HCT116 (cell line): ENCODE data around the gene AKAP8. TPM values are rescaled to one million over a fixed set of nuclear protein-coding genes. Genes with fewer than 3 reads are reported as not detected.

Experiments
- ATAC-seq: fragments of 200-7000 bp; cut with Tn5 transposase; 2 replicates; pipeline ENCODE4 v1.9.1; 2020; ENCODE audit warnings: mild to moderate bottlenecking, moderate library complexity
- BruUV-seq: library from RNA; stranded (reverse); fragments of 400-500 nt; replicated peaks from 2 replicates; lab custom pipeline; 2021; lab: Mats Ljungman, UMichigan
- CTCF ChIA-PET: fragments of 300-600 bp; sonication (Branson Sonifier 250); formaldehyde crosslinking; loops from one replicate; lab custom pipeline; 2021; ENCODE audit warnings: antibody characterized with exemption; lab: Charles Lee
- POLR2A ChIA-PET: fragments of 300-600, 350-600 bp; sonication (Branson Sonifier 250); formaldehyde crosslinking; loops from one replicate; lab custom pipeline; 2021; ENCODE audit warnings: antibody characterized with exemption; lab: Charles Lee
- RAD21 ChIA-PET, 2 experiments: fragments of 300-600 bp; sonication (Branson Sonifier 250); formaldehyde crosslinking; loops; one replicate each; lab custom pipeline; 2023; ENCODE audit warnings: low total read pairs in 2 of 2; ENCODE audit not compliant: uncharacterized antibody in 2 of 2, unreplicated experiment in 2 of 2, low non-redundant PET in 1 of 2; lab: Charles Lee
- DNase-seq: peaks from one replicate; pipeline ENCODE4 v3.0.0-alpha.2; 2010; ENCODE audit warnings: low read depth, low spot score
- H2AFZ ChIP-seq: fragments of 200-600 bp; shearing (Covaris generic), sonication (generic); 2 replicates; pipeline ENCODE4 v1.6.1; 2017; ENCODE audit warnings: low read depth, mixed run types, mixed read lengths, antibody characterized with exemption, low read length; ENCODE audit not compliant: poor library complexity, severe bottlenecking
- H3K27ac ChIP-seq: 2 replicates; pipeline ENCODE4 v1.5.1; 2012; ENCODE audit warnings: low read depth, low read length
- H3K27me3 ChIP-seq: fragments of 200-600 bp; sonication (generic); 2 replicates; pipeline ENCODE4 v1.6.1; 2016; ENCODE audit warnings: mixed run types, low read length, mixed read lengths; ENCODE audit not compliant: insufficient read depth
- H3K36me3 ChIP-seq, 2 experiments: fragments of 200-500 bp in 1 of 2; fragments of 200-600 bp in 1 of 2; sonication (Bioruptor generic) in 1 of 2; sonication (generic) in 1 of 2; 2 replicates each; pipeline versions ENCODE4 v1.5.1 to v1.6.1; 2014 to 2016; ENCODE audit warnings: low read length in 2 of 2, inconsistent platforms in 1 of 2, mixed read lengths in 1 of 2, mixed run types in 1 of 2; ENCODE audit not compliant: insufficient read depth in 2 of 2, control insufficient read depth in 1 of 2
- H3K4me1 ChIP-seq, 2 experiments: fragments of 200-600 bp in 1 of 2; sonication (generic) in 1 of 2; 2 replicates each; pipeline versions ENCODE4 v1.5.1 to v1.6.1; 2012 to 2017; ENCODE audit warnings: low read length in 2 of 2, inconsistent platforms in 1 of 2, mild to moderate bottlenecking in 1 of 2, mixed read lengths in 1 of 2, mixed run types in 1 of 2, moderate library complexity in 1 of 2; ENCODE audit not compliant: insufficient read depth in 2 of 2, control insufficient read depth in 1 of 2
- H3K4me2 ChIP-seq: fragments of 200-600 bp; sonication (generic); 2 replicates; pipeline ENCODE4 v1.6.1; 2017; ENCODE audit warnings: mixed run types, low read length, mixed read lengths
- H3K4me3 ChIP-seq, 2 experiments: fragments of 200-600 bp in 1 of 2; sonication (generic) in 1 of 2; replicated peaks in 1 of 2; 2 replicates each; pipeline ENCODE4 v1.5.1; 2011 to 2016; ENCODE audit warnings: low read length in 2 of 2, control low read depth in 1 of 2, low read depth in 1 of 2, mild to moderate bottlenecking in 1 of 2, mixed read lengths in 1 of 2, mixed run types in 1 of 2
- H3K79me2 ChIP-seq: fragments of 200-600 bp; sonication (generic); 2 replicates; pipeline ENCODE4 v1.6.1; 2017; ENCODE audit warnings: mild to moderate bottlenecking, mixed run types, low read length, moderate library complexity, mixed read lengths; ENCODE audit not compliant: insufficient read depth
- H3K9ac ChIP-seq: fragments of 200-600 bp; sonication (generic); 2 replicates; pipeline ENCODE4 v1.6.1; 2016; ENCODE audit warnings: low read length, mixed read lengths
- H3K9me2 ChIP-seq: fragments of 200-600 bp; sonication (generic), shearing (Covaris generic); 2 replicates; pipeline ENCODE4 v1.6.1; 2017; ENCODE audit warnings: mixed run types, mild to moderate bottlenecking, moderate library complexity; ENCODE audit not compliant: insufficient read depth
- H3K9me3 ChIP-seq, 2 experiments: fragments of 200-500 bp in 1 of 2; fragments of 200-600 bp in 1 of 2; sonication (Bioruptor generic) in 1 of 2; sonication (generic) in 1 of 2; 2 replicates each; pipeline ENCODE4 v1.6.1; 2014 to 2017; ENCODE audit warnings: low read length in 2 of 2, mixed read lengths in 2 of 2, inconsistent platforms in 1 of 2, low read depth in 1 of 2, mild to moderate bottlenecking in 1 of 2, mixed run types in 1 of 2, moderate library complexity in 1 of 2; ENCODE audit not compliant: control insufficient read depth in 1 of 2, insufficient read depth in 1 of 2
- H4K20me1 ChIP-seq: fragments of 200-600 bp; sonication (generic), shearing (Covaris generic); 2 replicates; pipeline ENCODE4 v1.6.1; 2017; ENCODE audit warnings: mixed run types, mild to moderate bottlenecking, moderate library complexity; ENCODE audit not compliant: insufficient read depth
- ATF3 ChIP-seq: IDR thresholded peaks from 2 replicates; pipeline ENCODE4 v1.6.1; 2012
- CBX3 ChIP-seq: IDR thresholded peaks from 2 replicates; pipeline ENCODE4 v1.6.1; 2012; ENCODE audit warnings: low read depth
- CTCF ChIP-seq, 3 experiments: fragments of 200-600 bp in 1 of 3; sonication (generic) in 1 of 3; IDR thresholded peaks in 2 of 3; conservative IDR thresholded peaks in 1 of 3; 2 replicates each; pipeline ENCODE4 v1.5.1; 2012 to 2017; ENCODE audit warnings: low read depth in 2 of 3, low read length in 2 of 3, antibody characterized with exemption in 1 of 3, borderline replicate concordance in 1 of 3, control low read depth in 1 of 3, mild to moderate bottlenecking in 1 of 3, mixed read lengths in 1 of 3, mixed run types in 1 of 3, moderate library complexity in 1 of 3; ENCODE audit not compliant: insufficient read depth in 1 of 3
- EZH2 ChIP-seq: fragments of 200-600 bp; sonication (generic); IDR thresholded peaks from 2 replicates; pipeline ENCODE4 v1.6.1; 2017; ENCODE audit warnings: antibody characterized with exemption, mixed run types
- POLR2A ChIP-seq: IDR thresholded peaks from 2 replicates; pipeline ENCODE4 v1.7.0; 2011; ENCODE audit warnings: borderline replicate concordance; ENCODE audit not compliant: insufficient read depth, insufficient read length; ENCODE audit errors: extremely low read depth
- RAD21 ChIP-seq: IDR thresholded peaks from 2 replicates; pipeline ENCODE4 v1.6.1; 2012; ENCODE audit warnings: low read depth, mild to moderate bottlenecking
- REST ChIP-seq: IDR thresholded peaks from 2 replicates; pipeline ENCODE4 v1.6.1; 2012; ENCODE audit warnings: low read depth
- SIN3A ChIP-seq: IDR thresholded peaks from 2 replicates; pipeline ENCODE4 v1.6.1; 2012; ENCODE audit warnings: low read depth
- SP1 ChIP-seq: IDR thresholded peaks from 2 replicates; pipeline ENCODE4 v1.6.1; 2012; ENCODE audit warnings: low read depth
- TCF7L2 ChIP-seq: IDR thresholded peaks from 2 replicates; pipeline ENCODE4 v1.7.0; 2011; ENCODE audit warnings: borderline replicate concordance, inconsistent platforms; ENCODE audit not compliant: insufficient read depth, insufficient read length; ENCODE audit errors: extremely low read depth
- ZBTB33 ChIP-seq: IDR thresholded peaks from 2 replicates; pipeline ENCODE4 v1.6.1; 2011; ENCODE audit warnings: mild to moderate bottlenecking, low read length, moderate library complexity; ENCODE audit not compliant: insufficient replicate concordance; ENCODE audit errors: extremely low read depth
- intact Hi-C: fragments of 100-400 bp; cut with micrococcal nuclease; formaldehyde crosslinking; loops from 2 replicates; pipeline ENCODE4 v1.10.0; 2022
- total RNA-seq: library from RNA; stranded (reverse); gene quantifications from one replicate; pipeline ENCODE4 v1.2.1, GENCODE V29; 2021; ENCODE audit not compliant: unreplicated experiment

The AKAP8 gene
- total RNA-seq, 1 experiment from 2014 or later, result 50.6 TPM

- ChIA-PET POLR2A (interaction anchor here (0.7 kb wide), 1 partner anchor 70 kb away, joined by 3 read pairs; no protein-coding TSS in a partner anchor), CTCF (no interaction called here), RAD21 (no interaction called here)
- Histone ChIP-seq H3K27ac (no peak overlapping the region), H2AFZ (no peak overlapping the region), H3K79me2 (peaks cover 46% of the 10 kb centered on the region), H3K4me1 (no peaks in the 10 kb centered on the region), H3K4me3 (no peak overlapping the region), H3K4me2 (no peak overlapping the region), H3K9me3 (no peaks in the 10 kb centered on the region), H3K9ac (no peak overlapping the region), H3K27me3 (no peaks in the 10 kb centered on the region), H3K36me3 (peaks cover 28 to 55% of the 10 kb centered on the region in 2 experiments), H4K20me1 (no peaks in the 10 kb centered on the region), H3K9me2 (no peaks in the 10 kb centered on the region)
- no peak for TF ChIP-seq SP1
- no peak for TF ChIP-seq CBX3
- TF ChIP-seq ZBTB33, result no peak
- TF ChIP-seq EZH2, result no peak
- TF ChIP-seq REST, result no peak
- TF ChIP-seq SIN3A, result no peak
- TF ChIP-seq ATF3, result no peak
- TF ChIP-seq POLR2A, result no peak
- no peak for TF ChIP-seq RAD21
- no peak for TF ChIP-seq CTCF (IDR thresholded peaks at IDR 0.05 in 2 of 3, conservative IDR thresholded peaks at IDR 0.05 in 1 of 3; ENCODE audit: borderline replicate concordance in 1 of 3, insufficient read depth in 1 of 3, low read depth in 2 of 3, low read length in 2 of 3)
- no peak for TF ChIP-seq TCF7L2
- no TSS peak for BruUV-seq
- intact Hi-C loops, result loop anchor here (10.0 kb wide), 1 partner anchor 106 kb away; no protein-coding TSS in a partner anchor
- DNase-seq, result no peak
- ATAC-seq, result no peak
Measured at GRCh38 chr19:15371119-15371518, 8.5 kb downstream of the AKAP8 start.
